ENCODE measurements around the gene PSPH. TPM values are rescaled to one million over a fixed set of nuclear protein-coding genes. Genes with fewer than 3 reads are reported as not detected.
"Not testable (repeated sequence)": the region's sequence is repeated elsewhere in the genome, so short reads cannot be mapped to it uniquely, and the experiment has no call there.

The PSPH gene
- total RNA-seq, result 10 to 100 TPM in 1 of 2 donors, 1 to 10 TPM in 1; 4.6 to 14.3 TPM

DNA sequence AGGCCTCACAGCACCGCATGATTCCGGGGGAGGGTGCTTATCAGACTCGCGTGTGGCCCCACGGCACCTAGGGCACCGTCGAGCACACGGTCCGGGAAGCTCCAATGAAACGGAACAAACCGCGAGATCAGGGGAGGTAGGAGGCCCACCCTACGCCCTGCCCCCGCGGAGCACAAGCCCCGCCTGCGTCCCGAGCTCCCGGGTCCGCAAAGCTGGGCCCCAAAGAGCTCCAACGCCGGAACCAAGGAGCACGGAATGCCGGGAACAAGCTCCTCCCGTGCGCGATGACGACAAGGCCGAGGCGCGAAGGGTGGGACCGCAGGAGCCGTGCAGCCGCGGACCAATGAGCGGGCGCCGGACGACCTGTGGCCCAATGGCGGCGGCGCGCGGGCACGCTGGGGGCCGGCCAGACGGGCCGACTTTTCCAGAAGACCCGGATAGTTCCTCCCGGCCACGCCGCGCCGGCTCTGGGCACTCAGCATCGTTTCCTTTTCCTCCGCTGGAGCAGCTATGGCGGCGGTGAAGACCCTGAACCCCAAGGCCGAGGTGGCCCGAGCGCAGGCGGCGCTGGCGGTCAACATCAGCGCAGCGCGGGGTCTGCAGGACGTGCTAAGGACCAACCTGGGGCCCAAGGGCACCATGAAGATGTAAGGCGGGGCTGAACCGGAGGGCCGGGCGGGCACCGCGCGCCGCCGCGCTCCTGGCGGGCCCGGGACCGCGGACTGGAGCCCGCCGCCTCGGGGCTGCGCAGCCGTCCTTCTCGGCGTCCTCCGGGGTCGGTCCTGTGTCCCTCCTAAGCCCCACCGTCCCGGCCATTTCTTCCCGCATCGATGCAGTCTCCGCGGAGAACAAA lies at the start of gene PSPH, which contains the start of gene CCT6A:
Gene PSPH, minus strand, starts transcription at position 106 of the 853 bp plus-strand sequence. CDS start 30,232 bp downstream, outside the sequence.
Gene CCT6A, plus strand, starts transcription at position 427 of the 853 bp plus-strand sequence. Its CDS starts 84 bp downstream, at position 511.
- Histone ChIP-seq H3K36me3 (replicated peaks in 1 of 2; ENCODE audit: insufficient read depth in 1 of 2, low read depth in 2 of 2) (peaks cover 0 to 11% of the 10 kb centered on the region in 2 donors), H3K27ac (peak within 1 kb of the TSS; percentile 91 to 94 (median 94)), H3K27me3 (no peaks in the 10 kb centered on the region), H3K4me1 (peaks cover 69% of the 10 kb centered on the region), H3K4me3 (peak within 1 kb of the TSS; percentile 62 to 77), H3K9me3 (no peaks in the 10 kb centered on the region)
- DNase-seq (peak; percentile 97 to 98 (median 98)), ATAC-seq (peak; percentile 95)
- intact Hi-C loops (cut with DNase I), result no loop called here
- TF ChIP-seq, protein P1, sequence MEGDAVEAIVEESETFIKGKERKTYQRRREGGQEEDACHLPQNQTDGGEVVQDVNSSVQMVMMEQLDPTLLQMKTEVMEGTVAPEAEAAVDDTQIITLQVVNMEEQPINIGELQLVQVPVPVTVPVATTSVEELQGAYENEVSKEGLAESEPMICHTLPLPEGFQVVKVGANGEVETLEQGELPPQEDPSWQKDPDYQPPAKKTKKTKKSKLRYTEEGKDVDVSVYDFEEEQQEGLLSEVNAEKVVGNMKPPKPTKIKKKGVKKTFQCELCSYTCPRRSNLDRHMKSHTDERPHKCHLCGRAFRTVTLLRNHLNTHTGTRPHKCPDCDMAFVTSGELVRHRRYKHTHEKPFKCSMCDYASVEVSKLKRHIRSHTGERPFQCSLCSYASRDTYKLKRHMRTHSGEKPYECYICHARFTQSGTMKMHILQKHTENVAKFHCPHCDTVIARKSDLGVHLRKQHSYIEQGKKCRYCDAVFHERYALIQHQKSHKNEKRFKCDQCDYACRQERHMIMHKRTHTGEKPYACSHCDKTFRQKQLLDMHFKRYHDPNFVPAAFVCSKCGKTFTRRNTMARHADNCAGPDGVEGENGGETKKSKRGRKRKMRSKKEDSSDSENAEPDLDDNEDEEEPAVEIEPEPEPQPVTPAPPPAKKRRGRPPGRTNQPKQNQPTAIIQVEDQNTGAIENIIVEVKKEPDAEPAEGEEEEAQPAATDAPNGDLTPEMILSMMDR (IDR thresholded peaks at IDR 0.05), result peak in 1 of 7 experiments; percentile 7
- peak; percentile 87 to 94 (median 92) for TF ChIP-seq POLR2A (IDR thresholded peaks at IDR 0.05)
- WGBS, 2 donors, result 0 to 1% methylated on average over 13 to 92 of the region's 97 CpGs

DNA sequence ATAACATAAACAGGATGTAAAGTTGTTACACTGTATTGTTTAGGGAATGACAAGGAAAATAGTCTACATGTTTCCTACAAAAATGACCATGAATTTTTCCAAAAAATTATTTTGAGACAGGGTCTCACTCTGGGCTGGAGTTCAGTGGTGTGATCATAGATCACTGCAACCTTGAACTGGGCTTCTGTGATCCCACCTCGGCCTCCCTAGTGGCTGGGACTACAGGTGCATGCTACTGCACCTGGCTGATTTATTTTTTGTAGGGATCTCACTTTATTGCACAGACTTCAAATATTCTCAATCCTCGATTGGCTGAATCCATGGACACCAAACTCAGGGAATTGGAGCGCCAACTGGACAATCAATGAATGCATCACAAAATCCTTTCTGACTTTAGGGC lies 48.4 kb upstream of the PSPH start:
- peaks cover 18% of the 10 kb centered on the region for H3K4me1 ChIP-seq
- no peaks in the 10 kb centered on the region for H3K27me3 ChIP-seq
- no peak overlapping the region for H3K4me3 ChIP-seq
- TF ChIP-seq, protein P1 (IDR thresholded peaks at IDR 0.05), result no peak
- no peak for TF ChIP-seq POLR2A (IDR thresholded peaks at IDR 0.05)
- no peak overlapping the region for H3K27ac ChIP-seq
- ATAC-seq (no peak), DNase-seq (no peak)
- intact Hi-C loops (cut with DNase I), result no loop called here
- H3K9me3 ChIP-seq, result no peaks in the 10 kb centered on the region
- 90 to 96% methylated on average over 3 of the region's 3 CpGs for WGBS, 2 donors
- peaks cover 15 to 28% of the 10 kb centered on the region in 2 donors for H3K36me3 ChIP-seq (replicated peaks in 1 of 2; ENCODE audit: insufficient read depth in 1 of 2, low read depth in 2 of 2)

DNA sequence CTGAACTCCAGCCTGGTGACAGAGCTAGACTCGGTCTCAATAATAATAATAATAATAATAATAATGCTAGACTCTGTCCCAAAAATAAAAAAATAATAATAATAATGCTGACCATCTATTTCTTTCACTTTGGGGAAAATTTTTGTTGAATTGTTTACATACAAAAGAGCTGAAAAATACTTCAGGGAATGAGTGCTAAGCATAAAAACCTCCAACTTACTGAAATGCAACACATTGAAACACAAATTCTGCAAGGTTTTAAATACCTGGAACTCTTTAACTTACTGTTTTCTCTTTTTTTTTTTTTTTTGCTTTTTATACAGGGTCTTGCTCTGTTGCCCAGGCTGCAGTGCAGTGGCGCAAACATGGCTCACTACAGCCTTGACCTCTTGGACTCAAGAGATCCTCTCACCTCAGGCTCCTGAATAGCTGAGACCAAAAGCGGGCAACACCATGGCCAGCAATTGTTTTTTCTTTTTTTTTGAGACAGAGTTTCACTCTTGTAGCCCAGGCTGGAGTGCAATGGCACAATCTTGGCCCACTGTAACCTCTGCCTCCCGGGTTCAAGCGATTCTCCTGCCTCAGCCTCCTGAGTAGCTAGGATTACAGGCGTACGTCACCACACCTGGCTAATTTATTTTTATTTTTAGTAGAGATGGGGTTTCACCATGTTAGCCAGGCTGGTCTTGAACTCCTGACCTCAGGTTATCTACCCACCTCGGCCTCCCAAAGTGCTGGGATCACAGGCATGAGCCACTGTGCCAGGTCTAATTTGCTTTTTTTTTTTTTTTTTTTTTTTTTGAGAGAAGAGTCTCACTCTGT lies 47.2 kb upstream of the PSPH start:
- WGBS, 2 donors, result 83 to 86% methylated on average over 8 of the region's 8 CpGs
- DNase-seq; ATAC-seq; H3K27me3 ChIP-seq; H3K4me3 ChIP-seq; intact Hi-C loops (cut with DNase I); H3K9me3 ChIP-seq: not testable (repeated sequence)
- H3K27ac ChIP-seq, result peak overlapping the region in 3 of 4 donors; percentile 68 to 73 (median 73)
- H3K36me3 ChIP-seq (replicated peaks in 1 of 2; ENCODE audit: insufficient read depth in 1 of 2, low read depth in 2 of 2), result peaks cover 12 to 22% of the 10 kb centered on the region in 2 donors
- peaks cover 18% of the 10 kb centered on the region for H3K4me1 ChIP-seq

- H3K27ac ChIP-seq, result peak overlapping the region; percentile 68 to 73 (median 71)
- peaks cover 11 to 18% of the 10 kb centered on the region in 2 donors for H3K36me3 ChIP-seq (replicated peaks in 1 of 2; ENCODE audit: insufficient read depth in 1 of 2, low read depth in 2 of 2)
- H3K9me3 ChIP-seq, result no peaks in the 10 kb centered on the region
- DNase-seq (peak; percentile 65 to 81 (median 75)), ATAC-seq (peak; percentile 92)
- no peak for TF ChIP-seq POLR2A (IDR thresholded peaks at IDR 0.05)
- TF ChIP-seq, protein P1 (IDR thresholded peaks at IDR 0.05), result no peak
- H3K4me3 ChIP-seq, result no peak overlapping the region
- intact Hi-C loops (cut with DNase I), result no loop called here
- peaks cover 25% of the 10 kb centered on the region for H3K4me1 ChIP-seq
- no peaks in the 10 kb centered on the region for H3K27me3 ChIP-seq
- 24 to 32% methylated on average over 4 to 5 of the region's 5 CpGs for WGBS, 2 donors
These were observed 46.5 kb upstream of the PSPH start for GRCh38 chr7:56097700-56098099.
